H9 (cell line): Measurements from ENCODE around the gene PPP1R12A. TPM values are rescaled to one million over a fixed set of nuclear protein-coding genes. Genes with fewer than 3 reads are reported as not detected.

Experiments
- DNase-seq: peaks from one replicate; pipeline ENCODE4 v3.0.0-alpha.2; 2017
- H2AFZ ChIP-seq: one replicate; pipeline ENCODE4 v1.6.1; 2013; ENCODE audit warnings: mild to moderate bottlenecking, low read length, control low read depth, moderate library complexity
- H2AK5ac ChIP-seq: 2 replicates; pipeline ENCODE4 v1.6.1; 2013; ENCODE audit warnings: low read length, control low read depth, mixed read lengths; ENCODE audit not compliant: insufficient read length
- H2BK120ac ChIP-seq: one replicate; pipeline ENCODE4 v1.6.1; 2013; ENCODE audit warnings: low read depth, mild to moderate bottlenecking, low read length, control low read depth, inconsistent platforms; ENCODE audit not compliant: poor library complexity, severe bottlenecking
- H2BK12ac ChIP-seq: 2 replicates; pipeline ENCODE4 v1.6.1; 2013; ENCODE audit warnings: low read length, control low read depth, mixed read lengths, low read depth; ENCODE audit not compliant: insufficient read length
- H2BK15ac ChIP-seq: 2 replicates; pipeline ENCODE4 v1.6.1; 2013; ENCODE audit warnings: low read depth, low read length, control low read depth
- H2BK20ac ChIP-seq: one replicate; pipeline ENCODE4 v1.6.1; 2013; ENCODE audit warnings: low read depth, mild to moderate bottlenecking, low read length, control low read depth, inconsistent platforms; ENCODE audit not compliant: poor library complexity, severe bottlenecking
- H2BK5ac ChIP-seq: 2 replicates; pipeline ENCODE4 v1.6.1; 2013; ENCODE audit warnings: low read length, control low read depth, mixed read lengths; ENCODE audit not compliant: insufficient read length
- H3K14ac ChIP-seq: 2 replicates; pipeline ENCODE4 v1.6.1; 2013; ENCODE audit warnings: low read length, control low read depth; ENCODE audit not compliant: insufficient read depth
- H3K18ac ChIP-seq: 2 replicates; pipeline ENCODE4 v1.6.1; 2013; ENCODE audit warnings: low read depth, mild to moderate bottlenecking, mixed read lengths, low read length, control low read depth; ENCODE audit not compliant: insufficient read length
- H3K23ac ChIP-seq: 2 replicates; pipeline ENCODE4 v1.6.1; 2013; ENCODE audit warnings: low read length, control low read depth, mixed read lengths, low read depth; ENCODE audit not compliant: insufficient read length
- H3K23me2 ChIP-seq: 2 replicates; pipeline ENCODE4 v1.6.1; 2013; ENCODE audit warnings: low read depth, mild to moderate bottlenecking, mixed read lengths, low read length, control low read depth; ENCODE audit not compliant: insufficient read length, poor library complexity, severe bottlenecking
- H3K27ac ChIP-seq: 2 replicates; pipeline ENCODE4 v1.5.1; 2013; ENCODE audit warnings: low read length, control low read depth, mixed read lengths, low read depth; ENCODE audit not compliant: insufficient read length
- H3K27me3 ChIP-seq: 2 replicates; pipeline ENCODE4 v1.6.1; 2013; ENCODE audit warnings: low read length, control low read depth, inconsistent platforms; ENCODE audit not compliant: insufficient read depth
- H3K4ac ChIP-seq: 2 replicates; pipeline ENCODE4 v1.6.1; 2013; ENCODE audit warnings: low read depth, mild to moderate bottlenecking, control low read depth, inconsistent platforms, low read length, moderate library complexity
- H3K4me1 ChIP-seq: 2 replicates; pipeline ENCODE4 v1.6.1; 2013; ENCODE audit warnings: low read length, control low read depth, inconsistent platforms; ENCODE audit not compliant: insufficient read depth
- H3K4me2 ChIP-seq: 2 replicates; pipeline ENCODE4 v1.6.1; 2013; ENCODE audit warnings: low read length, control low read depth, mixed read lengths; ENCODE audit not compliant: insufficient read length, insufficient read depth
- H3K56ac ChIP-seq: 2 replicates; pipeline ENCODE4 v1.6.1; 2013; ENCODE audit warnings: low read depth, mild to moderate bottlenecking, mixed read lengths, low read length, control low read depth; ENCODE audit not compliant: insufficient read length
- H3K79me1 ChIP-seq: 2 replicates; pipeline ENCODE4 v1.6.1; 2013; ENCODE audit warnings: low read depth, mild to moderate bottlenecking, moderate library complexity, low read length, control low read depth, inconsistent platforms; ENCODE audit not compliant: insufficient read depth, poor library complexity, severe bottlenecking
- H3K79me2 ChIP-seq: 2 replicates; pipeline ENCODE4 v1.6.1; 2013; ENCODE audit warnings: low read length, control low read depth, inconsistent platforms; ENCODE audit not compliant: insufficient read depth
- H3K9ac ChIP-seq: 2 replicates; pipeline ENCODE4 v1.6.1; 2013; ENCODE audit warnings: low read length, control low read depth, mixed read lengths; ENCODE audit not compliant: insufficient read length; ENCODE audit errors: extremely low read depth
- H3K9me3 ChIP-seq: one replicate; pipeline ENCODE4 v1.6.1; 2013; ENCODE audit warnings: low read depth, low read length, inconsistent platforms; ENCODE audit not compliant: control insufficient read depth
- H3T11ph ChIP-seq: one replicate; pipeline ENCODE4 v1.6.1; 2013; ENCODE audit warnings: mild to moderate bottlenecking, low read length, control low read depth, inconsistent platforms
- H4K20me1 ChIP-seq: one replicate; pipeline ENCODE4 v1.6.1; 2013; ENCODE audit not compliant: control insufficient read depth, insufficient read length, insufficient read depth
- H4K5ac ChIP-seq: 2 replicates; pipeline ENCODE4 v1.6.1; 2013; ENCODE audit warnings: low read depth, mild to moderate bottlenecking, mixed read lengths, low read length, control low read depth; ENCODE audit not compliant: insufficient read length
- H4K8ac ChIP-seq: replicated peaks from 2 replicates; pipeline ENCODE4 v1.6.1; 2013; ENCODE audit warnings: low read length, control low read depth, mixed read lengths, low read depth; ENCODE audit not compliant: insufficient read length
- H4K91ac ChIP-seq: 2 replicates; pipeline ENCODE4 v1.6.1; 2013; ENCODE audit warnings: low read depth, mild to moderate bottlenecking, moderate library complexity, mixed read lengths, low read length, control low read depth; ENCODE audit not compliant: insufficient read length
- H3K27ac Mint-ChIP-seq, 3 experiments: 2 replicates in 2 of 3; 3 replicates in 1 of 3; pipeline ENCODE4 v1.8.0; 2020 to 2021; ENCODE audit warnings: mixed read lengths in 3 of 3, mild to moderate bottlenecking in 1 of 3, moderate library complexity in 1 of 3
- H3K27me3 Mint-ChIP-seq: 2 replicates; pipeline ENCODE4 v1.8.0; 2021; ENCODE audit warnings: low read depth, mild to moderate bottlenecking, moderate library complexity, mixed read lengths
- H3K36me3 Mint-ChIP-seq, 3 experiments: 2 replicates in 2 of 3; 3 replicates in 1 of 3; pipeline ENCODE4 v1.8.0; 2020 to 2021; ENCODE audit warnings: low read depth in 3 of 3, mixed read lengths in 3 of 3; ENCODE audit not compliant: insufficient read depth in 1 of 3
- H3K4me1 Mint-ChIP-seq, 2 experiments: 2 replicates each; pipeline ENCODE4 v1.8.0; 2020; ENCODE audit warnings: mixed read lengths in 2 of 2
- H3K4me3 Mint-ChIP-seq, 2 experiments: 2 replicates in 1 of 2; 3 replicates in 1 of 2; pipeline ENCODE4 v1.8.0; 2020 to 2021; ENCODE audit warnings: mild to moderate bottlenecking in 2 of 2, mixed read lengths in 2 of 2, moderate library complexity in 1 of 2
- H3K9me3 Mint-ChIP-seq, 2 experiments: 2 replicates in 1 of 2; 3 replicates in 1 of 2; pipeline ENCODE4 v1.8.0; 2020; ENCODE audit warnings: mild to moderate bottlenecking in 2 of 2, mixed read lengths in 2 of 2, moderate library complexity in 1 of 2
- CTCF ChIP-seq: fragments of 200-600 bp; sonication (generic); conservative IDR thresholded peaks from 3 replicates; pipeline ENCODE4 v1.8.0; 2021; ENCODE audit warnings: antibody characterized with exemption, mild to moderate bottlenecking
- WGBS: extraction: QIAGEN DNeasy Blood & Tissue Kit; methylation state at CpG from one replicate; pipeline ENCODE4 v1.1.7; 2013; ENCODE audit warnings: missing lambda C conversion rate, low lambda C conversion rate, mixed read lengths; ENCODE audit not compliant: insufficient read length; ENCODE audit errors: extremely low coverage; 5-methylcytosine and 5-hydroxymethylcytosine counted together
- total RNA-seq: library from RNA; stranded (reverse); gene quantifications from 2 replicates; pipeline ENCODE4 v1.2.1, GENCODE V29; 2021

PPP1R12A gene
- total RNA-seq, 1 experiment from 2014 or later: 93.5 TPM

GRCh38 chr12:79900199-79900598 lies 34.7 kb downstream of the PPP1R12A start:
- Histone ChIP-seq H3K4ac (no peak overlapping the region), H3K79me1 (peaks cover 7% of the 10 kb centered on the region), H3K18ac (no peak overlapping the region), H3K56ac (no peak overlapping the region), H4K91ac (no peak overlapping the region), H2BK15ac (no peak overlapping the region), H4K5ac (no peak overlapping the region), H3K9ac (no peak overlapping the region), H4K20me1 (peaks cover 4% of the 10 kb centered on the region), H2BK120ac (no peak overlapping the region), H3K79me2 (peaks cover 14% of the 10 kb centered on the region; the same call in 1 of the 2 replicates), H3K4me2 (no peak overlapping the region), H3K9me3 (no peaks in the 10 kb centered on the region), H3K23me2 (no peaks in the 10 kb centered on the region), H3K14ac (no peak overlapping the region), H3T11ph (no peak overlapping the region), H3K23ac (no peak overlapping the region), H3K27me3 (no peaks in the 10 kb centered on the region), H3K4me1 (no peaks in the 10 kb centered on the region), H2AFZ (no peak overlapping the region), H3K27ac (no peak overlapping the region), H2BK5ac (no peak overlapping the region), H4K8ac (no peak overlapping the region), H2AK5ac (no peak overlapping the region), H2BK20ac (no peak overlapping the region), H2BK12ac (no peak overlapping the region)
- H3K4me1 Mint-ChIP-seq: peaks cover 7 to 9% of the 10 kb centered on the region in 2 experiments
- H3K27me3 Mint-ChIP-seq: no peaks in the 10 kb centered on the region
- H3K36me3 Mint-ChIP-seq: no peaks in the 10 kb centered on the region
- H3K27ac Mint-ChIP-seq: no peak overlapping the region
- TF ChIP-seq CTCF: no peak
- no peaks in the 10 kb centered on the region for H3K9me3 Mint-ChIP-seq
- no peak overlapping the region for H3K4me3 Mint-ChIP-seq
- no CpG with 5 or more reads among the region's 2 CpGs for WGBS
- no peak for DNase-seq
